H4 (cell line): ENCODE data around the gene RAB11FIP3. TPM values are rescaled to one million over a fixed set of nuclear protein-coding genes. Genes with fewer than 3 reads are reported as not detected.
"Not testable (repeated sequence)": the region's sequence is repeated elsewhere in the genome, so short reads cannot be mapped to it uniquely, and the experiment has no call there.

Source experiments
- DNase-seq: peaks from one replicate; pipeline ENCODE4 v3.0.0-alpha.2; 2015; ENCODE audit warnings: low spot score
- total RNA-seq: library from RNA; depleted of rRNA; stranded (reverse); fragments of >200 nt; shearing (Covaris generic); gene quantifications from 2 replicates; pipeline ENCODE4 v1.2.3, GENCODE V29; 2014

The RAB11FIP3 gene
- total RNA-seq, 1 experiment from 2014 or later: 5.4 TPM

DNA sequence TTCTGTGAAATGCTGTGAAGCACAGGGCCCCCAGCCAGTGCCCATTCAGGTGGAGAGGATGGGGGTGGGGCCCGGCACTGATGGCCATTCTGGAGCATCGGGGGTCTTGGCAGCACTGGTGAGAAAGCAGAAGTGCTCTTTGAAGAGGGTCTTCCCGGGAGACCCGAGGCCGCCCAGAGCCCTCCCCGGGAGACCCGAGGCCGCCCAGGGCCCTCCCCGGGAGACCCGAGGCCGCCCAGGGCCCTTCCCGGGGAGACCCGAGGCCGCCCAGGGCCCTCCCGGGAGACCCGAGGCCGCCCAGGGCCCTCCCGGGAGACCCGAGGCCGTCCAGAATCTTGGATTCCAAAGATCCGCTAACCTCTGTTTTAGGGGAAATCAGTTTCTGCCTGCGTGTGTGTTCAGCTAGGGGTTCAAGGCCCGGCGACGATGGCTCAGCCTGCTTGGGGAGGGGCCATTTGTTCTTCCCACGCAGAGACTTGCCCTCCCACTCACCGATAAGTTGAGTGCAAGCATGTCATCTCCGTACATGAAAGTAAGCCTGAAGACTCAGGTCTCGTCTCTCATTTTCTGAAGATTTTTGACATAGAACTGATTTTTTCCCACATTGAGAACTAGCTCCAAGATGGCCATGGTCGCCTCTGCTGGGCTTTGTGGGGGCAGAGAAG, 66.9 kb downstream of the RAB11FIP3 start:
- no peak for DNase-seq

DNA sequence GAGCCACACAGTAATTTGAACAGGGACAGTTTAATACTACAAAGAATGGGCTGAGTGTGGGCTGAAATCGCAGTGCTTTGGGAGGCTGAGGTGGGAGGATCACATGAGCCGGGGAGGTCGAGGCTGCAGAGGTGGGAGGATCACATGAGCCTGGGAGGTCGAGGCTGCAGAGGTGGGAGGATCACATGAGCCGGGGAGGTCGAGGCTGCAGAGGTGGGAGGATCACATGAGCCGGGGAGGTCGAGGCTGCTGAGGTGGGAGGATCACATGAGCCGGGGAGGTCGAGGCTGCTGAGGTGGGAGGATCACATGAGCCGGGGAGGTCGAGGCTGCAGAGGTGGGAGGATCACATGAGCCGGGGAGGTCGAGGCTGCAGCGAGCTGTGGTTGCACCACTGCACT, 69.2 kb downstream of the RAB11FIP3 start:
- DNase-seq: not testable (repeated sequence)

DNA sequence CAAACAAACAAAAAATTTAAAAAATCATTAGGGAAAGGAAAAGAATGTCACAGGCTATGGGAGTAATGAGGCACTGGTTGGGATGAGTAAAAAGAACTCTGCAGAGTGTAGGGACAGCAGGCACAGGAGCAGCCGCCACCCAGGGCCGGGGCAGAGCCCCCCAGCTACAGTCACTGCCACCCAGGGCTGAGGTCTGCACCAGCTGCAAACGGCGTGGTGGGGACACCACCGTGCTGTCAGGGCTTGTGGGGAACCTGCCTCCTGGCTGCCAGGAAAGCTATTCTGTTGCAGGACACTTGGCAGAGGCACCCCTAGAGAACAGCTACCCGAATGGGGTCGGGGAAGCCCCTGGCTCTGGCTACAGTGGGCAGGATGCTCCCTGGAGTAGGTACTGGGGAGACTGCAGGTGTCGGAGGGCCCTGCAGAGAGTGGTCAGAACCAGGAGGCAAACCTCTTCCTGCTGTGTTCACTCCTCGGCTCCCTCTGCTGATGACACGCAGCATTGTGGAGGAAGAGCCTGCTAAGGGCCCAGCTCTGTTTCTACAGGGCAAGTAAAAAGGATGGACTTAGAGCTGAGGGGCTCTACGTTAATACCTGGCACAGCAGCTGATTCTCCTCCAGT, 69.8 kb downstream of the RAB11FIP3 start:
- no peak for DNase-seq

DNA sequence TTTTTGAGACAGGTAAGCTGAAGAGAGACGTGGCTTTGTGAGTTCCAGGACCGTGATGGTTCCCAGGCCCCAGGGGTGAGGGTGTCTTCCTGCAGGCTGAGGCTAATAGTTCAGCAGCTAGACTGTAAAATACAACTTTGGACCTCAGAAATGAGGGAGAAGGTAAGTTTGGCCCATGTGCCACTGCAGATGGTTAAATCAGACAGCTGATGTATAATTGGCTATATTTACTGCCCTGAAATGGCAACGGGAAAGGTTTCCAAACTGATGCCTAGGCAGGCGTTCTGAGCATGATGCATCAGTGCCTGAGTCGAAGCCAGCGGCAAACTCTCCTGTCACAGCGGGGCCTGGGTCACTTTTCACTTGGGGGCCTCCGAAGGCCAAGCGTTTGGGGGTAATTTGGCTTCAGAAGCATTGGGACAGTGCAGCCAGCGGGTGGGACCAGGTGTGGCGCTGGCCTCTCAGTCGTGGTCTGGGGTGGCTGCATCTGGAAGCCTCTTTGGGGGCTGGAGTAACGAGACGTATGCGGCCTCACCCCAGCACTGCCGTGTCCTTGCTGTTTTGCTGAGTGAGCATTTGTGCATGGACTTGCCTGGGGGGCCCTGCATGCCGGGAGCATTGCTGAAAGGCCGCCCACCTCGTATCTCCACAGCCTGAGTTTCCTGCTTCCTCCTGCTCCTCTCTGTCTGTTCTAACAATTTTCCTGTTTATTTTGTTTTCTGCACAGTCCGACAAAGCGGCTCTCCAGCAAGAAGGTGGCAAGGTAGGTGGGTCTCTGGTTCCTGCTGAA, 70.8 kb downstream of the RAB11FIP3 start:
- no peak for DNase-seq

DNA sequence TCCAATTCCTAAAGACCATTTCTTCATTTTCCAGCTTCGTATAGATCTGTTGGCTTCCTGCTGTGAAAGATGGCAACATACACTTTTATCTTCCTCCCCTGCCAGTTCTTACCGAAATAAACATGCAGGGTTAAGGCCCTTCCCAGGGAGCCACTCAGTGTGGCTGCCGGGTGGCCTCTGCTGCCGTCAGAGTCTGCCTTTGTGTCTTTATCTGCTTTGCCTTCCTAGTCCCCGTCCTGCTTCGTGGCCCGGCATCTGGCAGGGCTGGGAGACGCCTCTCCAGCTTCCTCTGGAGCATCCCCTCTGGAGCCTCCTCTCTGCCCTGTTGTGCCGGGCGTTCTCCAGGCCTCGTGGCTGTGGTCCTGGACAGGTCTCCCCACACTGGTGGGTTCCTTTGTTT, 71.8 kb downstream of the RAB11FIP3 start:
- no peak for DNase-seq

DNA sequence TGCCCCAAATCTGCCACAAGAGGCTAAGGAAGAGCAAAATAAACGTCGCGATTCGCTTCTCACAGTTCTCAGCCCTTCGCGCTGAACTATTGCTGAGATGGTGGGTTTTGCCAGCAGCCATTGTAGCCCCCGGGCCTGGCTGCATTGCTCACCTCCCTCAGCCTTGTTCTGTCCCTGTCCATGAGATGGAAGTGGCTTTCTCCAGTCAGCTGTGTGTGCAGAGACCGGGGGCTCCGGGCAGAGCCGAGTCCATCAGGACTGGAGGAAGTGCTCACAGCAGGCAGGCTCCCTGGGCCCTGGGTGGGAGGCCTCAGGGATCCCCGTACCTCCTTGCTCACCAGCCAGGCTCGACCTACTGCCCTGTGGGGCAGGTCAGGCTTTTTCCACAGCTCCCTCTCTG, 74.5 kb downstream of the RAB11FIP3 start:
- no peak for DNase-seq

DNA sequence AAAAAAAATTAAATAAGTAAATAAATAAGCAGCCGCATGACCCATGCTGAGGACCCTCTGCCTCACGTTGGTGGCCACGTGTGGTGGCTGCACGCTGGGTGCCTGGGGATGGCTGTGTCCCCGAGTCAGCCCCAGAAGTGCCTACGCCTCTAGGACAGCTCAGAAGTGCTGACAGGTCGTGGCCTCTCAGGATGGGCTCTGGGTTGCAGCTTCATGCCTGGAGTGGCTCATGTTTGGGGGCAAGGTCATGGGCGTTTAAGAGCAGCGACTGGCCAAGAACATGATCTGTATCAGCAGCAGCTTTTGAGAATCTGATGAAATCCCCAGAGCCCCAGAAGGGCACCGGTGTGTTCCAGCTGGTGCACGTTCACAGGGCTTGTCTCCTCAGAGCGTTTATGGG, 75.3 kb downstream of the RAB11FIP3 start:
- no peak for DNase-seq

DNA sequence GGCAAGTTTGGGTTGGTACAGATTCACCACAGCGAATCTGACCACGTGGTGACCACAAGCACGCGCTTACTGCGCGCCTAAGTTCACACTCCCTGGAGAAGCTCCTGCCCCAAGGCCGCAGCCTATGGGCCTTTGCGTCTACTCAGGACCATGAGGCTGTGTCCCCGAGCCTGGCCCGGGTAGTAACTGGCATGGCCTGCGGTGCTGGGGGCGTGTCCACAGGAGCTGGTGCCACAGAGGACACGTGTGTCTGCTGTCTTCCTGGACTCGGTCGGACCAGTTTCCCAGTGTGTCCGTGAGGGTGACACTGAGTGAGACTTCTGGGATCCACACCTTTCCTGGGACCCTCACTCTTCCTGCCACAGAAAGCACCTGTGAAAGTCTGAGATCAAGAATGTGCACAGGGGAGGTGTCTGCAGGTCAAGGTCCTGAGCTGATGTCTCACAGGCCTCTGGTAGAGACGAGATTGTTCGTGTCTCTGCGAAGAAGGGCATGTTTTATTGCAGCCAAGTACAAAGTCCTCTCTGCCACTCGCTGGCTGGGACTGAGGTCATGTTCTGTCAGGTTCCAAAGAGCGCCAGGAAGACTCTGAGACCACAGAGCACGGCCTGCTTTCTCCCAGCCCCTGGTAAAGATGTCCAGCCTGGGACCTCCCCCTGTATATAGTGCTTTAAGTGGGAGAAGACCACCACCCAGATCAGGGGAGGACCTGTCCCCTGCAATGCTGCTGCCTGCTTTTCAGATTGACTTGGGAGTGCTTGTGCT, 76.9 kb downstream of the RAB11FIP3 start:
- DNase-seq: no peak

DNA sequence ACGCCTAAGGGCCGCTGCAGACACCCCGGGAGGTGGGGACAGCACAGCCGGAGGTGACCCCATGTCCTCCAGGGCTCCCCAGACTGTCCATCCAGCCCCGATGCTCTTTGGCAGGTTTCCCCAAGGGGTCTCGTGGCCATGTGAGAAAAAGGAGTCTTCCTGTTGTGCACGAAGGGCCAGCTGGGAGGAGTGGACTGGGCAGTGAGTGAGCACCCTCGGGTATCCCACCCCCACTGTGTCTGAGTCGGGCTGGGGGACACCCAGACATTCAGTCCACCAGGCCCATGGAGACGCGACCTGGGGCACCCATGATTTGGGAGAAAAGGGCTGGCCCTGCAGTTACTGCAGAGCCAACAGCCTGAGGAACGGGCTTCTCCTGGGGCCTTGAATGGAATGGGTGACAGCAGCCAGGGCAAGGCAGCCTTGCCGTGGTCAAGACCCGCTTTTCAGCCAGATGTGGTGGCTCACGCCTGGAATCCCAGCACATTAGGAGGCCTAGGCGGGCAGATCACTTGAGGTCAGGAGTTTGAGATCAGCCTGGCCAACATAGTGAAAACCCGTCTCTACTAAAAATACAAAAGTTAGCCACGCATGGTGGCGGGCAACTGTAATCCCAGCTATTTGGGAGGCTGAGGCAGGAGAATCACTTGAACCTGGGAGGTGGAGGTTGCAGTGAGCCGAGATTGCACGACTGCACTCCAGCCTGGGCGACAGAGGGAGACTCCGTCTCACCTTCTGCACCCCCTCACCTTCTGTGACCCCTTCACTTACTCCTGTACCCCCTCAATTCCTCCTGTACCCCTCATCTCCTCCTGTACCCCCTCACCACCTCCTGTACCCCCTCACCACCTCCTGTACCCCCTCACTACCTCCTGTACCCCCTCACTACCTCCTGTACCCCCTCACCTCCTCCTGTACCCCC, 78.0 kb downstream of the RAB11FIP3 start:
- no peak for DNase-seq

DNA sequence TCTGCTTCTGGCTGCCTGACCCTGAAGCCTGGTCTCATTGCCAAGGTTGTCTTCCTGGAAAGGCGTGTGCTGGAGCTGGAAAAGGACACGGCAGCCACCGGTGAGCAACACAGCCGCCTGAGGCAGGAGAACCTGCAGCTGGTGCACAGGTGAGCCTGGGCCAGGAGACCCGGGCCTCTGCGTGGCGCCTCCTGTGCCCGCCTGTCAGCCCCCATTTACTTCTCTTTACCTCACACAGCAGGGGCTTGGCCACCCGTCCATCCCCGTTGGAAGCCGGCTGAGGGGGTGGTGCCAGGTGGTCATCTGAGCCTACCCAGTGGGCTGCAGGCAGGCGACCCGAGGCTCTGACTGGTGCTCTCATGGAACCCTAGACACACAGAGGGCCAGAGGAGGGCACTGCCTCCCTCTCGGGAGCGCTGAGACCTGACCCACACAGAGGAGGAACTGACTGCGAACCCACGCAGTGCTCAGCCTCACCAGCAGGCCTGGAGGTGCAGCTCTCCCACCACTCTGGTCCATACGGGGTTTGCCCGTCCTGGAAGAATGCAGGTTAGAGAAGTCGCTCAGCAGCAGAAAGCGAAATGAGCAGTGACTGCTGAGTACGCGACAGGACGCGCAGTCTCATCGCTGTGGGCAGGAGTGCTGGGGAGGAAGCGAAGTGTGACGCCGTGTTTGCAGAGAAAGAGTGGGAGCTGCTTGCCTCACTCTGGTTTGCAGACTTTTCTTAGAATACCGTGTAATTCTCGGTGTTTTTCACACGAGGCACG, 80.2 kb downstream of the RAB11FIP3 start:
- DNase-seq: no peak

DNA sequence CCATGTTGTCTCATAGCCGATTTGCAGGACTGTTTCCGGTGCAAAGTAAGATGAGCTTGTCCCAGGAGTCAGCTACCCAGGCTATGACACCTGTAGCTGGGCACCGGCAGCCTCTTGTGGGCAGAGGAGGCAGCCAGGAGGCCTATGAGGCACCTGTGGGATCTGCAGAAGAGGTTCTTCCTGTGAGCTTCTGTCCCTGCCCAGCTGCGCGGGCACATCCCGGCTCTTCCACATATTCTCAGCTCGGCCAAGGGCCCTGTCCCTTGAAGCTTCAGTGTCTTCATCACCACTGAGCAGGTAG, 80.7 kb downstream of the RAB11FIP3 start:
- DNase-seq: no peak

DNA sequence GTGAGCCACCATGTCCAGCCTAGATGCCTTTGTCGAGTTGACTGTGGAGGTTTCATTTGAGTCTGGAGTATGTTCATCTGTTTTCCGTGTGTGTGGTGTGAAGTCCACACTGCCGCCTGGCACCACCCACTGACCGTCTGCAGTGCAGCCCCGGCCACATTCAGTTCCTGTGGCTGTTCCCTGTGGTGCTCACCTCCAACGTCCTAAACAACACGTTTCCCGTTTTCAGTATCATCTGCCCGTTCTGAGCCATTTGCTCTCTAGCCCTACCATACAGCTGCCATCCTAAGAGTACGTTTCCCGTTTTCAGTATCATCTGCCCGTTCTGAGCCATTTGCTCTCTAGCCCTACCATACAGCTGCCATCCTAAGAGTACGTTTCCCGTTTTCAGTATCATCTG, 82.1 kb downstream of the RAB11FIP3 start:
- DNase-seq: not testable (repeated sequence)

DNA sequence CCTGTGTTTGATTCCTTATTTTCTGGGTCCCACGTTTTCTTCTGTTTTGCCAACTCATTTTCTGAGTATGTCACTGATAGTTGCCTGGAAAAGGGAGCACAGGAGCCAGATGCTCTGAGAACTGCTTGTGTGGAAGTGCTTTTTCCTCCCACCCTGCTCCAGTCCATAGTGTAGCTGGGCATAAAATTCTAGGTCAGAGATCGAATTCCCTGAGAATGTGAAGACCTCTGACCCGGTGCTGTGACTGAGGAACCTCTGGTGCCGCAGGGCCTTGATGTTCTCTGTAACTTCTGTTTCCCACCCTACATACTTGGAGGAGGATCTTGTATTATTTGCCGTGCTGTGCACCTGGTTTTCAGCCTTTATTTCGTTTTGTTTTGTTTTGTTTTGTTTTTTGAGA, 82.5 kb downstream of the RAB11FIP3 start:
- DNase-seq: no peak

DNA sequence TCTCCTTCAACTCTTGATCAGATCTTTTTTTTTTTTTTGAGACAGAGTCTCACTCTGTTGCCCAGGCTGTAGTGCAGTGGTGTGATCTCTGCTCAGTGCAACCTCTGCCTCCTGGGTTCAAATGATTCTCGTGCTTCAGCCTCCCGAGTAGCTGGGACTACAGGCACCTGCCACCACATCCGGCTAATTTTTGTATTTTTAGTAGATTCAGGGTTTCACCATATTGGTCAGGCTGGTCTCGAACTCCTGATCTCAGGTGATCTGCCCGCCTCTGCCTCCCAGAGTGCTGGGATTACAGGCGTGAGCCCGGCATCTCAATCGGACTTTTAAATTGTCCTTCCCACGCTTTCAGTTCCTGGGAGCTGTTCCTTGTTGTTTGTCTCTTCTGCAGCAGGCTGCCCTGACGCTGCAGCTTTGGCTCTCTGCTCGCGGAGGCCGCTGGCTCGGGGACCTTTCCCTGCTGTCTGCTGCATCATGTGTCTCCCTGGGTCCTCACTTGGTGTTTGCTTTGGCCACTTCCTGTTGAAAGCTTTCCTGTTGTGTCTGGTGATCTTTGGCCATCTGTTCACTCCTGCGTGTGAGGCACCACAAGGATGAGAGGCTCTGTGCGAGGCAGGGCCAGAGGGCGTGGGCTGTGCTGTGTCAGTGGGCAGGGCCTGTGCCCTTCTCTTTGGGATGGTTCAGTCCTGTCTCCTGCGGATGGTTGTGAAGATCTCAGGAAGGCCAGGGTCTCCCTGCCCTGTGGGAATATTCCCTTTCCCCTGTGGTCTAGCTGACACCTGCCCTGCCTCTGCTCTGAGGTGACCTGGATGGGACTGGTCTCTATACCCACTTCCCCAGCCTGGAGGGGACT, 83.7 kb downstream of the RAB11FIP3 start:
- no peak for DNase-seq

DNA sequence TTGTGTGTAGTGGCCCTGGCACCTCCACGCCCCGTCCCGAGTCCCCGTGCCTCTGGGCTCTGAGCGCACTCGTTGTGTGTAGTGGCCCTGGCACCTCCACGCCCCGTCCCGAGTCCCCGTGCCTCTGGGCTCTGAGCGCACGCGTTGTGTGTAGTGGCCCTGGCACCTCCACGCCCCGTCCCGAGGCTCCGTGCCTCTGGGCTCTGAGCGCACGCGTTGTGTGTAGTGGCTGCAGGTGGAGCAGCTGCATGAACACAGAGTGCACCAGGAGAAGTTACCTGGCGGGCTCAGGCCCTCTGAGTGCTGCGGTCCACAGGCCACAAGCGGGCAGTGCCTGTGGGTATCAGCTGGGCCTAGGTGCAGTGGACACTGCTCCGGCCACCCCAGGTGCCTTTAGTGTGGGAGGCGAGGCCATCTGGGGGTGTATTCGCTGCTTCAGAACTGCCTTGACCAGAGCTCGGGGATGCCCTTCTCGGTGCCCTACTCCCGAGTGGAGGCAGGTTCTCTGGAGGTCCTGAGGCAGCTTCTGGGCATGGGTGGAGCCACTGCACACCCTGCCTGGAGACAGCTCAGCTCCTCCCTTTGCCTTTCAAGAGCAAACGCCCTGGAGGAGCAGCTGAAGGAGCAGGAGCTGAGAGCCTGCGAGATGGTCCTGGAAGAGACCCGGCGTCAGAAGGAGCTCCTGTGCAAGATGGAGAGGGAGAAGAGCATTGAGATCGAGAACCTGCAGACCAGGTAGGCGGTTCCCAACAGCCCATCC, 84.8 kb downstream of the RAB11FIP3 start:
- DNase-seq: no peak

DNA sequence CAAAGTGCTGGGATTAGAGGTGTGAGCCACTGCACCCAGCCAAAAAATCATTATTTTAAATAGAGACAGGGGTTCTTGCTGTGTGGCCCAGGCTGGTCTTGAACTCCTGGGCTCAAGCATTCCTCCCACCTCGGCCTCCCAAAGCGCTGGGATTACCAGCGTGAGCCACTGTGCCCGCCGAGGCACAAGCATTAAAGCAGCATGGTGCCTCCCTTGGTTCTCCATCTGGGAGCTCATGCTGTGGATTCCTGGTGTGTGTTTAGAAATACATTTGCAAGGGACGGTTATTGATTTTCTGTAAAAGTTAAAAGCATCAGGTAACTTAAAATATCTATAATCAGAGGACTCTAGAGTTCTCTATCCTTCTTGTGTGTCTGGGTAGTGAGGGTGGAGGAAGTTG, 87.4 kb downstream of the RAB11FIP3 start:
- no peak for DNase-seq

DNA sequence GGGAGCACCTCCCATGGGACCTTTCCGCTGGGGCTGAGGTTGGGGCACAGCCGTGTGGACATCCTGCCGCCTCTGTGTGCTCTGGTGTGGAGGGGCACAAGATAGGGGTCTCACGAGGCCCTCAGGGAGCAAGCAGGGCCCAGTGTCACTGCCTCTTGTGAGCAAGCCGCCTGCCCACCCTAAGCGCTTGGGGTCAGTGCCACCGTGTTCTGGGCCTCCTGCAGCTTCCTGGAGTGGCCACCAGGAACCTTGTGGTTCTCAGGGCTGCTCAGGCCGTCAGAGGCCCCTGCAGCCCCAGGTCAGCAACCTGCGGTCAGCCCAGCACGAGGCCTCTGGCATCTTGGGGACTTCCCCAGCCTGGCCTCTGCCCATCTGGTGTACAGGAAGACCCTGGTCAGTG, 88.5 kb downstream of the RAB11FIP3 start:
- no peak for DNase-seq

DNA sequence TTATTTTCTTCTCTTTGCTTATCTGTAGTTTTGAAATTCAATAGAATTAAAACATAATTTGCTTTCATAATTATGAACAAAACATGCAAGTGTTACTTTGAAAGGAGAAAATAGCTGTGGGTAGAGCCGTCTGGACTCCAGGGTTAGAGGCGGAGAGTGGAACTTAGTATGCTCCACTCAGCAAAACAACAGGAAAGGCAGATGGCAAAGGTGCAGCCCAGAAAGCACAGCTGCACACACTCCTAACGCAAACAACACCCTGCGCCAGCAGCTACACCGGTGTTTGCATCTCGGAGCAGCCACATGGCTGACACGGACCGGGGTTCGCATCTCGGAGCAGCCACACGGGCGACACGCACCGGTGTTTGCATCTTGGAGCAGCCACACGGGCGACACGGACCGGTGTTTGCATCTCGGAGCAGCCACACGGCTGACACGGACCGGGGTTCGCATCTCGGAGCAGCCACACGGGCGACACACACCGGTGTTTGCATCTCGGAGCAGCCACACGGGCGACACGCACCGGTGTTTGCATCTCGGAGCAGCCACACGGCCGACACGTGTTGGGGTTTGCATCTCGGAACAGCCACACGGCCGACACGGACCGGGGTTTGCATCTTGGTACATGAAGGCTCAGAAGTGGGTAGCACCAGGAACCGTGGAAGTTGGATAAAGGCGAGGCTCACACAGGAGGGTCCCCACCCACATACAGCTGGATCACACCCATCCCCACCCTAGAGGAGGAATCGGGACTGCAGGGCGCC, 89.9 kb downstream of the RAB11FIP3 start:
- no peak for DNase-seq
